B cell (primary cell): ENCODE results near the gene SEPTIN1.

Source experiments
- CTCF ChIP-seq: fragments of 200-600 bp; IDR thresholded peaks from one replicate; pipeline ENCODE4 v1.8.0; 2022; ENCODE audit warnings: antibody characterized with exemption, mild to moderate bottlenecking
- EZH2 ChIP-seq: IDR thresholded peaks from 2 replicates; pipeline ENCODE4 v1.6.1; 2012; ENCODE audit warnings: borderline replicate concordance, low read depth, mild to moderate bottlenecking, moderate library complexity, low read length; ENCODE audit not compliant: insufficient read depth, poor library complexity, severe bottlenecking

- TF ChIP-seq CTCF, result no peak
- TF ChIP-seq EZH2, result no peak
Observed at GRCh38 chr16:30416624-30417528, 34.5 kb upstream of the SEPTIN1 start.
